Skeletal muscle tissue (tissue), 4 donors: ENCODE results near the gene EFCAB7. TPM values are rescaled to one million over a fixed set of nuclear protein-coding genes. Genes with fewer than 3 reads are reported as not detected.
"Not testable (repeated sequence)": the region's sequence is repeated elsewhere in the genome, so short reads cannot be mapped to it uniquely, and the experiment has no call there.

Source experiments
- H3K27ac ChIP-seq: one replicate; pipeline ENCODE4 v1.7.0; 2013; ENCODE audit warnings: mild to moderate bottlenecking, low read depth, low read length, inconsistent platforms
- H3K27me3 ChIP-seq, 3 donors: one replicate each; pipeline ENCODE4 v1.7.0; 2013; ENCODE audit warnings: low read length in 3 of 3; ENCODE audit not compliant: control insufficient read depth in 3 of 3, insufficient read depth in 3 of 3
- H3K36me3 ChIP-seq, 3 donors: one replicate each; pipeline ENCODE4 v1.7.0; 2013; ENCODE audit warnings: low read length in 3 of 3; ENCODE audit not compliant: control insufficient read depth in 3 of 3, insufficient read depth in 3 of 3
- H3K4me1 ChIP-seq, 3 donors: one replicate each; pipeline ENCODE4 v1.7.0; 2013; ENCODE audit warnings: low read length in 3 of 3, mild to moderate bottlenecking in 3 of 3; ENCODE audit not compliant: control insufficient read depth in 3 of 3, insufficient read depth in 3 of 3
- H3K4me3 ChIP-seq, 3 donors: one replicate each; pipeline ENCODE4 v1.7.0; 2013; ENCODE audit warnings: low read length in 3 of 3
- H3K9ac ChIP-seq, 3 donors: one replicate each; pipeline ENCODE4 v1.7.0; 2013; ENCODE audit warnings: low read length in 3 of 3, mild to moderate bottlenecking in 3 of 3, moderate library complexity in 2 of 3, low read depth in 1 of 3
- H3K9me3 ChIP-seq, 3 donors: one replicate each; pipeline ENCODE4 v1.7.0; 2013; ENCODE audit warnings: low read length in 3 of 3; ENCODE audit not compliant: control insufficient read depth in 3 of 3
- total RNA-seq: library from RNA; depleted of rRNA; stranded (reverse); fragments of >200 nt; gene quantifications from one replicate; pipeline ENCODE4 v1.2.3, GENCODE V29; 2014
- donor health status: Osteomylitis.

Gene EFCAB7
- total RNA-seq, 1 donor from 2014 or later = 4.7 TPM

DNA sequence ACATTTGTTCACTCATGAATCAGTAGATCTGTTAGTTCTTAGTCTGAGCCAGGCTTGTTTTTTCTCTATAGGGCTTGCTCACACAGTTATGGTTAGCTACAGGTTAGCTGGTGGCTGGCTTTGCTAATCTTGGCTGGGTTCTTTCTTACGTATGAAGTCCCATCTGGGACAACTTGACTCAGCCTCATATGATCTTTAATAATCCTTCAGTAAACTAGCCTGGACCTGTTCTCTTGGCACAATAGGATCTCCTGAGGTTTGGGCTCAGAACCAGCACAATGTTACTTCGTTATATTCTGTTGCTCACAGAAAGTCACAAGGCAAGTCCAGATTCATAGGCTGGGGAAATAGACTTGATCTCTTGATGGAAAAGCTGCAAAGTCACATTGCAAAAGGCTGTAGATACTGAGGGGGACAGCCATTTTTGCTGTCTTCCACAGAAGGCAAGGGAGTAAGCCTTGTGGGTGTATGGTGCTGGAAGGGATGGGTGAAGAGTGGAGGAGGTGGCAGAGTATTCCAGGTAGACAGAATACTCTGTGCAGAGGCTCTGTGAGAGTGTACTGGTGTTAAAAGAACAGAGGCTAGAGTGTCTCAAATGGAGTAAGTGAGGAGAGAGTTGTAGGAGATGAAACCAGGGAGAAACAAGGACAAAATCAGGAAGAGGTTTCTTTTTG is 24.4 kb downstream of the EFCAB7 start:
- Histone ChIP-seq H3K9me3 (peaks cover 0 to 2% (median 0%) of the 10 kb centered on the region in 3 donors), H3K36me3 (no peaks in the 10 kb centered on the region), H3K27ac (peak overlapping the region; percentile 87), H3K9ac (peak overlapping the region in 1 of 3 donors; percentile 34), H3K27me3 (no peaks in the 10 kb centered on the region), H3K4me3 (no peak overlapping the region), H3K4me1 (peaks cover 3 to 5% (median 4%) of the 10 kb centered on the region in 3 donors)

- Histone ChIP-seq H3K36me3 (no peaks in the 10 kb centered on the region), H3K9me3 (no peaks in the 10 kb centered on the region), H3K27ac (peak overlapping the region; percentile 87), H3K27me3 (no peaks in the 10 kb centered on the region), H3K4me1 (peaks cover 3 to 5% (median 4%) of the 10 kb centered on the region in 3 donors), H3K4me3 (no peak overlapping the region), H3K9ac (peak overlapping the region in 1 of 3 donors; percentile 34)
Observed at GRCh38 chr1:63548303-63548702, 25.0 kb downstream of the EFCAB7 start.

- Histone ChIP-seq H3K9ac (no peak overlapping the region), H3K4me3 (no peak overlapping the region), H3K9me3 (no peaks in the 10 kb centered on the region), H3K36me3 (no peaks in the 10 kb centered on the region), H3K27ac (peak overlapping the region; percentile 87), H3K4me1 (peaks cover 3 to 5% (median 4%) of the 10 kb centered on the region in 3 donors), H3K27me3 (no peaks in the 10 kb centered on the region)
Observed at GRCh38 chr1:63548877-63549276, 25.6 kb downstream of the EFCAB7 start.

- H3K27ac ChIP-seq = no peak overlapping the region
- H3K27me3 ChIP-seq = no peaks in the 10 kb centered on the region
- no peak overlapping the region for H3K9ac ChIP-seq
- no peaks in the 10 kb centered on the region for H3K36me3 ChIP-seq
- no peak overlapping the region for H3K4me3 ChIP-seq
- no peaks in the 10 kb centered on the region for H3K4me1 ChIP-seq
- H3K9me3 ChIP-seq = no peaks in the 10 kb centered on the region
Observed at GRCh38 chr1:63555480-63555879, 32.2 kb downstream of the EFCAB7 start.

GRCh38 chr1:63557365-63557987 is 34.2 kb downstream of the EFCAB7 start:
- H3K36me3 ChIP-seq = no peaks in the 10 kb centered on the region
- no peak overlapping the region for H3K4me3 ChIP-seq
- no peak overlapping the region for H3K27ac ChIP-seq
- H3K9ac ChIP-seq = no peak overlapping the region
- H3K4me1 ChIP-seq = no peaks in the 10 kb centered on the region
- H3K9me3 ChIP-seq = no peaks in the 10 kb centered on the region
- no peaks in the 10 kb centered on the region for H3K27me3 ChIP-seq

- peaks cover 0 to 3% (median 0%) of the 10 kb centered on the region in 3 donors for H3K36me3 ChIP-seq
- H3K4me3 ChIP-seq = no peak overlapping the region
- H3K4me1 ChIP-seq = no peaks in the 10 kb centered on the region
- no peaks in the 10 kb centered on the region for H3K27me3 ChIP-seq
- no peaks in the 10 kb centered on the region for H3K9me3 ChIP-seq
- H3K9ac ChIP-seq = no peak overlapping the region
- no peak overlapping the region for H3K27ac ChIP-seq
Observed at GRCh38 chr1:63559357-63559756, 36.0 kb downstream of the EFCAB7 start.

- no peaks in the 10 kb centered on the region for H3K27me3 ChIP-seq
- peaks cover 0 to 3% (median 0%) of the 10 kb centered on the region in 3 donors for H3K36me3 ChIP-seq
- no peak overlapping the region for H3K27ac ChIP-seq
- no peak overlapping the region for H3K9ac ChIP-seq
- no peaks in the 10 kb centered on the region for H3K9me3 ChIP-seq
- H3K4me3 ChIP-seq = no peak overlapping the region
- no peaks in the 10 kb centered on the region for H3K4me1 ChIP-seq
Observed at GRCh38 chr1:63563745-63564144, 40.4 kb downstream of the EFCAB7 start.

DNA sequence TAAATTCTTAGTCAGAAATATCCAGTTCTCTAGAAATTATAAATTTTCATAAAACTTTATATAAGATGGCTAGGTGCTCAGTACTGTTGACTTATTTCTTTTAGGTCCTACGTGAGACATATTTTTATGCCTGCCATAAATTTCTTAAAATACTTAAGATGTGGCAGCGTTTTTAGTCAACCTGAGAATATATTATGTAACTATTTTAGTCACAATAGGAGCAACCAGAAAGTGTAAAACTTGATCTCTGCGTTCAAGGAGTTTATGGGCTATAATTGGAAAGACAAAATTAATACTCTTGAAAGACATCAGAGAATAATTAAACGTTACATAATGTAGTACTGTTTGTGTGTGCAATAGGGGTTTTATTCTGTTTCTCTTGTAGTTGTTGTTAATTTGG is 45.7 kb downstream of the EFCAB7 start:
- no peak overlapping the region for H3K4me3 ChIP-seq
- H3K36me3 ChIP-seq = no peaks in the 10 kb centered on the region
- no peak overlapping the region for H3K27ac ChIP-seq
- no peak overlapping the region for H3K9ac ChIP-seq
- H3K4me1 ChIP-seq = no peaks in the 10 kb centered on the region
- no peaks in the 10 kb centered on the region for H3K27me3 ChIP-seq
- H3K9me3 ChIP-seq = no peaks in the 10 kb centered on the region

DNA sequence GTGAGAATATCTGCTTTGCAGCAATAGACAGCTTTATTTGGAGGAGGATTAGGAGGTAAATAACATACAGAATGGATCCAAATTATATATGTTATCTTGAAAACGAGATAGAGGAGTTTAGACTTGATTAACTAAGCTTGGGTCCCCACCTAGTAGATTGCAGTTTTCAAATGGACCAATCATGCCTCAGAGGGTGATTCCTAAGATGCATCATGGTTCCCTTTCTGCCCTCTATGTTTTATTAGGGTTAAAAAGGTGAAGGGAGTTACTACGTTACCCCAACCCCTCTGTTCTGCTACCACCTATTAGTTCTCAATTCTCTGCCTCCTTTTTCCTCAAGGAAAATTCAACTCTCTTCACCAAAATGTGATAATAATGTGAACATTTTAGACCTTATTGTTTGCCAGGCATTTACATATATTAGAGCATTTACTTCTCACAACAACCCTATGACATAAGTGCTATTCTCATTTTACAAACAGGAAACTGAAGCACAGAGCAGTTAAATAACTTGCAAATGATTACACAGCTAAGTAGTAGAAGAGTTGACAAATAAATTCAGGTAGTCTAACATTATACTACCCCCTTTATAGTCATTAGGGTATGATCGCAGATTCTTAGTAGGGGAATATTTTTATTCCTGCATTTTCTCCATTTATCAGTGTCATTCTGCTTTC is 46.5 kb downstream of the EFCAB7 start:
- no peaks in the 10 kb centered on the region for H3K4me1 ChIP-seq
- no peak overlapping the region for H3K27ac ChIP-seq
- no peak overlapping the region for H3K4me3 ChIP-seq
- H3K9me3 ChIP-seq = no peaks in the 10 kb centered on the region
- H3K27me3 ChIP-seq = no peaks in the 10 kb centered on the region
- no peak overlapping the region for H3K9ac ChIP-seq
- no peaks in the 10 kb centered on the region for H3K36me3 ChIP-seq

DNA sequence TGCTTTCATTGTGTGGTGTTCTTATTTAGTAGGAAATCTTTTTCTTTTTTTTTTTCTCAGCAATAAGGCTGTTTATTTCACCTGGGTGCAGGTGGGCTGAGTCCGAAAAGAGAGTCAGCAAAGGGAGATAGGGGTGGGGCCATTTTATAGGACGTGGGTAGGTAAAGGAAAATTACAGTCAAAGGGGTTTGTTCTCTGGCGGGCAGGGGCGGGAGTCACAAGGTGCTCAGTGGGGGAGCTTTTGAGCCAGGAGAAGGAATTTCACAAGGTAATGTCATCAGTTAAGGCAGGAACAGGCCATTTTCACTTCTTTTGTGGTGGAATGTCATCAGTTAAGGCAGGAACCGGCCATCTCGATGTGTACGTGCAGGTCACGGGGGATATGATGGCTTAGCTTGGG is 49.4 kb downstream of the EFCAB7 start:
- not testable (repeated sequence) for H3K9ac ChIP-seq, H3K4me3 ChIP-seq, H3K4me1 ChIP-seq, H3K9me3 ChIP-seq, H3K27me3 ChIP-seq, H3K36me3 ChIP-seq, H3K27ac ChIP-seq
